GM23248 (cell line): ENCODE results near the gene CLSTN2. TPM values are rescaled to one million over a fixed set of nuclear protein-coding genes. Genes with fewer than 3 reads are reported as not detected.

Experiments
- DNase-seq: peaks from one replicate; pipeline ENCODE4 v3.0.0-alpha.2; 2015
- H2AFZ ChIP-seq: fragments of 200-600 bp; sonication (generic); 2 replicates; pipeline ENCODE4 v1.6.1; 2016; ENCODE audit warnings: antibody characterized with exemption
- H3F3A ChIP-seq: fragments of 200-600 bp; sonication (generic); 2 replicates; pipeline ENCODE4 v1.6.1; 2016; ENCODE audit warnings: mild to moderate bottlenecking, antibody characterized with exemption, mixed run types; ENCODE audit not compliant: insufficient read depth
- H3K27ac ChIP-seq: fragments of 200-600 bp; sonication (generic); 2 replicates; pipeline ENCODE4 v1.5.1; 2016; ENCODE audit warnings: mild to moderate bottlenecking
- H3K27me3 ChIP-seq: fragments of 200-600 bp; sonication (generic); replicated peaks from 2 replicates; pipeline ENCODE4 v1.6.1; 2016; ENCODE audit warnings: mild to moderate bottlenecking; ENCODE audit not compliant: insufficient read depth
- H3K36me3 ChIP-seq: fragments of 200-600 bp; sonication (generic); 2 replicates; pipeline ENCODE4 v1.6.1; 2016; ENCODE audit warnings: low read depth, mild to moderate bottlenecking
- H3K4me1 ChIP-seq: fragments of 200-600 bp; sonication (generic); 2 replicates; pipeline ENCODE4 v1.6.1; 2016; ENCODE audit warnings: mild to moderate bottlenecking; ENCODE audit not compliant: insufficient read depth
- H3K4me2 ChIP-seq: fragments of 200-600 bp; sonication (generic); one replicate; pipeline ENCODE4 v1.6.1; 2016; ENCODE audit warnings: mild to moderate bottlenecking; ENCODE audit not compliant: unreplicated experiment
- H3K4me3 ChIP-seq: fragments of 200-600 bp; sonication (generic); 2 replicates; pipeline ENCODE4 v1.5.1; 2016; ENCODE audit warnings: mild to moderate bottlenecking
- H3K79me2 ChIP-seq: fragments of 200-600 bp; sonication (generic); 2 replicates; pipeline ENCODE4 v1.6.1; 2016; ENCODE audit warnings: mild to moderate bottlenecking; ENCODE audit not compliant: insufficient read depth
- H3K9ac ChIP-seq: fragments of 200-600 bp; sonication (generic); 2 replicates; pipeline ENCODE4 v1.6.1; 2016; ENCODE audit warnings: mild to moderate bottlenecking
- H3K9me2 ChIP-seq: fragments of 200-600 bp; sonication (generic); 2 replicates; pipeline ENCODE4 v1.6.1; 2016; ENCODE audit warnings: mixed run types, mild to moderate bottlenecking, moderate library complexity; ENCODE audit not compliant: insufficient read depth
- H3K9me3 ChIP-seq: fragments of 200-600 bp; sonication (generic); one replicate; pipeline ENCODE4 v1.6.1; 2017; ENCODE audit warnings: low read depth
- H4K20me1 ChIP-seq: fragments of 200-600 bp; sonication (generic); 2 replicates; pipeline ENCODE4 v1.6.0; 2016; ENCODE audit not compliant: insufficient read depth
- EZH2 ChIP-seq: fragments of 200-600 bp; sonication (generic); IDR thresholded peaks from 2 replicates; pipeline ENCODE4 v1.6.1; 2018; ENCODE audit warnings: antibody characterized with exemption, mild to moderate bottlenecking; ENCODE audit not compliant: insufficient read depth, poor library complexity, severe bottlenecking
- EZH2phosphoT487 ChIP-seq: fragments of 200-600 bp; sonication (generic); IDR thresholded peaks from 2 replicates; pipeline ENCODE4 v1.6.1; 2018; ENCODE audit warnings: antibody characterized with exemption, moderate library complexity, mild to moderate bottlenecking, low read depth; ENCODE audit not compliant: insufficient read depth
- WGBS, 2 experiments: methylation state at CpG; one replicate each; pipeline ENCODE4 v1.1.6; 2015 to 2017; ENCODE audit warnings: low lambda C conversion rate in 2 of 2, low coverage in 1 of 2; ENCODE audit errors: missing lambda C conversion rate in 2 of 2; 5-methylcytosine and 5-hydroxymethylcytosine counted together
- in situ Hi-C: fragments of 300-500 bp; cut with MboI; formaldehyde crosslinking; loops from 2 replicates; pipeline ENCODE4 v1.15.0; 2020
- polyA plus RNA-seq: library from polyadenylated mRNA; unstranded; fragments of >200 nt; fragmentation: Nextera tagmentation; extraction: Ambion mirVana; gene quantifications from 2 replicates; pipeline ENCODE4 v1.2.1, GENCODE V29; 2016
- total RNA-seq: library from RNA; depleted of rRNA; stranded (reverse); fragments of >200 nt; shearing (Covaris generic); gene quantifications from 2 replicates; pipeline ENCODE4 v1.2.3, GENCODE V29; 2014

CLSTN2 gene
- total and polyA plus RNA-seq, 2 experiments from 2014 or later = not detected

GRCh38 chr3:140571836-140572235 is 636.9 kb downstream of the CLSTN2 start:
- no peak overlapping the region for H3K9ac ChIP-seq
- H3K79me2 ChIP-seq = no peaks in the 10 kb centered on the region
- peaks cover 18% of the 10 kb centered on the region for H3K27me3 ChIP-seq
- H3K9me3 ChIP-seq = no peaks in the 10 kb centered on the region
- no peaks in the 10 kb centered on the region for H3F3A ChIP-seq
- no peak for DNase-seq
- H3K27ac ChIP-seq = no peak overlapping the region
- no peaks in the 10 kb centered on the region for H3K9me2 ChIP-seq
- H3K4me1 ChIP-seq = no peaks in the 10 kb centered on the region
- H3K4me2 ChIP-seq = no peak overlapping the region
- in situ Hi-C loops = no loop called here
- H3K36me3 ChIP-seq = no peaks in the 10 kb centered on the region
- TF ChIP-seq EZH2phosphoT487 (no peak), EZH2 (no peak)
- H4K20me1 ChIP-seq = no peaks in the 10 kb centered on the region
- no peak overlapping the region for H2AFZ ChIP-seq
- 9 to 15% methylated on average over 1 of the region's 1 CpG for WGBS, 2 experiments
- no peak overlapping the region for H3K4me3 ChIP-seq

- Histone ChIP-seq H3F3A (no peaks in the 10 kb centered on the region), H2AFZ (no peak overlapping the region), H3K4me3 (no peak overlapping the region), H4K20me1 (no peaks in the 10 kb centered on the region), H3K4me2 (no peak overlapping the region), H3K27ac (no peak overlapping the region), H3K9me3 (no peaks in the 10 kb centered on the region), H3K4me1 (no peaks in the 10 kb centered on the region), H3K27me3 (peaks cover 18% of the 10 kb centered on the region), H3K9ac (no peak overlapping the region), H3K9me2 (no peaks in the 10 kb centered on the region), H3K79me2 (no peaks in the 10 kb centered on the region), H3K36me3 (no peaks in the 10 kb centered on the region)
- 42 to 60% methylated on average over 1 of the region's 1 CpG for WGBS, 2 experiments
- in situ Hi-C loops = no loop called here
- TF ChIP-seq EZH2phosphoT487 = no peak
- TF ChIP-seq EZH2 = no peak
- DNase-seq = no peak
These were observed 637.3 kb downstream of the CLSTN2 start for GRCh38 chr3:140572334-140572733.

DNA sequence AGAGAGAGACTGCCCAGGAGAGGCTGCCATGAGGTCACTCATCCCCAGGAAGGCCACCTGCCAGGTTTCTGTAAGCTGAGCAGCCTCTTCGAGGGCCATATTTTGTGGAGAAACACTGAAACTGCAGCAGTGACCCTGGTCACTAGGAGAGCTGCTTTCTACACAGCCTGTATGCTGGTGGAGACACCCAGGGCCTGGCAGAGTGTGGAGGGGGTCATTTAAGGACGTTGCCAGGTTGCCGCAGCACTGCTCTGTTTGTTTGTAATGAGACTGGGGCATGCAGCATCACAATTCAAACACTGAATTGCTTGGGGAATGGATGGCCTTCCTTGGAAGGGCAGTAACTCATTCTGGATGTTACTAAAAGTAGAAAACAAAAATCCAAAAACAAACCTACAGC is 638.0 kb downstream of the CLSTN2 start:
- no peak for DNase-seq
- H3K9me3 ChIP-seq = no peaks in the 10 kb centered on the region

GRCh38 chr3:140574375-140574774 is 639.4 kb downstream of the CLSTN2 start:
- no peaks in the 10 kb centered on the region for H3K9me2 ChIP-seq
- H3K27me3 ChIP-seq = peaks cover 14% of the 10 kb centered on the region; the same call in 1 of the 2 replicates
- no peak for TF ChIP-seq EZH2
- TF ChIP-seq EZH2phosphoT487 = no peak
- H3K36me3 ChIP-seq = no peaks in the 10 kb centered on the region
- H2AFZ ChIP-seq = no peak overlapping the region
- in situ Hi-C loops = no loop called here
- no peak for DNase-seq
- no peak overlapping the region for H3K4me3 ChIP-seq
- no peak overlapping the region for H3K4me2 ChIP-seq
- H3F3A ChIP-seq = no peaks in the 10 kb centered on the region
- H3K4me1 ChIP-seq = no peaks in the 10 kb centered on the region
- no peaks in the 10 kb centered on the region for H4K20me1 ChIP-seq
- H3K27ac ChIP-seq = no peak overlapping the region
- no peaks in the 10 kb centered on the region for H3K9me3 ChIP-seq
- H3K79me2 ChIP-seq = no peaks in the 10 kb centered on the region
- no peak overlapping the region for H3K9ac ChIP-seq
- 25 to 38% methylated on average over 5 of the region's 5 CpGs for WGBS, 2 experiments

More for the DNA sequence above, 638.0 kb downstream of the CLSTN2 start:
- H3K4me1 ChIP-seq = no peaks in the 10 kb centered on the region
- no peak overlapping the region for H3K4me3 ChIP-seq
- H2AFZ ChIP-seq = no peak overlapping the region
- TF ChIP-seq EZH2phosphoT487 (no peak), EZH2 (no peak)
- in situ Hi-C loops = no loop called here
- H3F3A ChIP-seq = no peaks in the 10 kb centered on the region
- no peaks in the 10 kb centered on the region for H3K79me2 ChIP-seq
- no peaks in the 10 kb centered on the region for H3K36me3 ChIP-seq
- WGBS, 2 experiments = 57 to 64% methylated on average over 3 of the region's 3 CpGs
- H3K27me3 ChIP-seq = peaks cover 12% of the 10 kb centered on the region
- no peaks in the 10 kb centered on the region for H4K20me1 ChIP-seq
- no peak overlapping the region for H3K27ac ChIP-seq
- no peaks in the 10 kb centered on the region for H3K9me2 ChIP-seq
- no peak overlapping the region for H3K9ac ChIP-seq
- H3K4me2 ChIP-seq = no peak overlapping the region

GRCh38 chr3:140576449-140576848 is 641.5 kb downstream of the CLSTN2 start:
- in situ Hi-C loops = no loop called here
- Histone ChIP-seq H3K4me3 (no peak overlapping the region), H3K9me3 (no peaks in the 10 kb centered on the region), H3K79me2 (no peaks in the 10 kb centered on the region), H2AFZ (no peak overlapping the region), H3K27ac (no peak overlapping the region), H3F3A (peaks cover 6% of the 10 kb centered on the region; the same call in 1 of the 2 replicates), H4K20me1 (no peaks in the 10 kb centered on the region), H3K4me2 (no peak overlapping the region), H3K9ac (no peak overlapping the region), H3K36me3 (no peaks in the 10 kb centered on the region), H3K4me1 (peaks cover 12% of the 10 kb centered on the region), H3K27me3 (peaks cover 14% of the 10 kb centered on the region; the same call in 1 of the 2 replicates), H3K9me2 (no peaks in the 10 kb centered on the region)
- TF ChIP-seq EZH2 (no peak), EZH2phosphoT487 (no peak)
- no peak for DNase-seq
- WGBS, 2 experiments = 58 to 59% methylated on average over 5 of the region's 5 CpGs
